ENCODE data around the gene OTOG.
A peak's percentile ranks its signal among the peaks of the same experiment; 100 is the strongest.

Gene OTOG

GRCh38 chr11:17529844-17530185, 17.2 kb upstream of the OTOG start:
- H3K4me3 ChIP-seq (ENCODE audit: low read depth in 1 of 2, low read length in 2 of 2) = no peak overlapping the region
- H3K9me3 ChIP-seq (ENCODE audit: control insufficient read depth in 1 of 2, low read length in 2 of 2) = no peaks in the 10 kb centered on the region
- H3K36me3 ChIP-seq (ENCODE audit: control insufficient read depth in 1 of 2, insufficient read depth in 2 of 2, low read length in 2 of 2) = no peaks in the 10 kb centered on the region
- no peaks in the 10 kb centered on the region for H3K27me3 ChIP-seq (ENCODE audit: low read depth, low read length)
- no peak overlapping the region for H3K27ac ChIP-seq (ENCODE audit: low read length)
- no peaks in the 10 kb centered on the region for H3K4me1 ChIP-seq (ENCODE audit: control insufficient read depth in 1 of 2, insufficient read depth in 2 of 2, low read length in 2 of 2)

DNA sequence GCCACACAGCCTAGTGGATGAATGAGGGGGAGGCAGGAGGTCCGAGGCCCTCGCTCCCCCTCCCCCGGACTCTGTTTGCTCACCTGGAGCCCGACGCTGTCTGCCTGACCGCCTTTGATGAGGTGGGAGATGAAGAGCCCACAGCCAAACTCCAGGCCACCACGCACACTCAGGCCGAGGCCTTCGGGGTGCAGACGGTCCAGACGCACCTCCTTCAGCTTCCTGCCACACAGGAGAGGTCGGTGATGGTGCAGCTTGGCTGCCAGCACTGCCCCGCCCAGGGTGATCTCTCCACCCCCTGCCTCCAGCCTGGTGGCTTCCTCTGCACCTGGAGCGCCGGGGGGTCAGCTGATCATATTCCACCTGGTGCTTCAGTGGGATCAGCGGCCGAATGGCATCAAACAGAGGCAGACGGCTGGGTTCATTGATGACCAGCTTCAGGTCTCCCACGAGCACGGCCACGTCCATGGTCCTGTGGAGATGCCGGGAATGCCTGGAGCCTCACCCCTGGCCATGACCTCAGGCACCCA, 15.9 kb upstream of the OTOG start:
- H3K4me1 ChIP-seq (ENCODE audit: control insufficient read depth in 1 of 2, insufficient read depth in 2 of 2, low read length in 2 of 2) = no peaks in the 10 kb centered on the region
- H3K4me3 ChIP-seq (ENCODE audit: low read depth in 1 of 2, low read length in 2 of 2) = no peak overlapping the region
- H3K9me3 ChIP-seq (ENCODE audit: control insufficient read depth in 1 of 2, low read length in 2 of 2) = no peaks in the 10 kb centered on the region
- H3K27me3 ChIP-seq (ENCODE audit: low read depth, low read length) = no peaks in the 10 kb centered on the region
- no peak overlapping the region for H3K27ac ChIP-seq (ENCODE audit: low read length)
- no peaks in the 10 kb centered on the region for H3K36me3 ChIP-seq (ENCODE audit: control insufficient read depth in 1 of 2, insufficient read depth in 2 of 2, low read length in 2 of 2)

DNA sequence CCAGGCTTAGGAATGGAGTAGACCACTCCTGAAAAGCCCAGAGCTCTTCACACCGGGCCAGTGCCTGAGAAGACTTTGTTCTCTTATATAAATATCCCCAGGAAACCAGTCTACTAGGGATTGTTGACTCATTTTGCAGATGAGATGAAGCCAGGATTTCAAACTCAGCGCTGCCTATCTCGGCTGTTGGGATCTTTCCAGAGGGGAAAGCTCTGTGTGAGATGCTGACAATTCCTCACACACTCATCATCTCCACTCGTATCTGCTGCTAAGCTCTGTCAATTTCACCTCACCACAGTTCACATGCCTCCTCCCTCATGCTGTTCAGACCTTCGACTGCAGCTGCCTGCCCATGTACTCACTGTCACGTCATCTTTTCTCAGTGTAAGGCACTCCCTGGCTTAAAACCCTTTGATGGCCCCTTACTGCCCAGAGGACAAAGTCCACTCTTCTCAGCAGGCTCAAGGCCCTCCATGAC, 15.4 kb upstream of the OTOG start:
- no peak overlapping the region for H3K4me3 ChIP-seq (ENCODE audit: low read depth in 1 of 2, low read length in 2 of 2)
- H3K9me3 ChIP-seq (ENCODE audit: control insufficient read depth in 1 of 2, low read length in 2 of 2) = no peaks in the 10 kb centered on the region
- H3K27me3 ChIP-seq (ENCODE audit: low read depth, low read length) = no peaks in the 10 kb centered on the region
- H3K27ac ChIP-seq (ENCODE audit: low read length) = no peak overlapping the region
- no peaks in the 10 kb centered on the region for H3K4me1 ChIP-seq (ENCODE audit: control insufficient read depth in 1 of 2, insufficient read depth in 2 of 2, low read length in 2 of 2)
- no peaks in the 10 kb centered on the region for H3K36me3 ChIP-seq (ENCODE audit: control insufficient read depth in 1 of 2, insufficient read depth in 2 of 2, low read length in 2 of 2)

GRCh38 chr11:17532784-17533183, 14.3 kb upstream of the OTOG start:
- Histone ChIP-seq H3K27me3 (ENCODE audit: low read depth, low read length) (no peaks in the 10 kb centered on the region), H3K4me1 (ENCODE audit: control insufficient read depth in 1 of 2, insufficient read depth in 2 of 2, low read length in 2 of 2) (no peaks in the 10 kb centered on the region), H3K4me3 (ENCODE audit: low read depth in 1 of 2, low read length in 2 of 2) (no peak overlapping the region), H3K9me3 (ENCODE audit: control insufficient read depth in 1 of 2, low read length in 2 of 2) (no peaks in the 10 kb centered on the region), H3K36me3 (ENCODE audit: control insufficient read depth in 1 of 2, insufficient read depth in 2 of 2, low read length in 2 of 2) (no peaks in the 10 kb centered on the region), H3K27ac (ENCODE audit: low read length) (no peak overlapping the region)

DNA sequence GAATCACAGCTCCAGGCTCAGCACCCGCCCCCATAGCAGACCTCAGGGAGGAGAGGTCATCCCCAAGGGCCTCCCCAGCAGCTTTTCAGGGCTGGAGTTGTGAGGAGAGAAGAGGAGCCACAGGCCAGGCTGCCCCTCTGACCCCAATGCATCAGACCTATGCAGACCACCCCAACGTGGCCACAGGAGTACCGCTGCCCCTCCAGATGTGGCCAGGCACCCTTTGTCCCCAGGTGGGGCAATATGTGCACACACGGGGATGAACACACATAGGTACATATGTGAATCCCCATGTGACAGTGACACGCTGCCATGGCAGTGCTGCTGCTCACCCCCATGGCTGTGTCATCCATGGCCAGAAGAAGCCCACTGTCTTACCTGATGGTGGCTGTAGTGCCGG, 13.7 kb upstream of the OTOG start:
- no peaks in the 10 kb centered on the region for H3K36me3 ChIP-seq (ENCODE audit: control insufficient read depth in 1 of 2, insufficient read depth in 2 of 2, low read length in 2 of 2)
- H3K4me3 ChIP-seq (ENCODE audit: low read depth in 1 of 2, low read length in 2 of 2) = no peak overlapping the region
- H3K27ac ChIP-seq (ENCODE audit: low read length) = no peak overlapping the region
- no peaks in the 10 kb centered on the region for H3K27me3 ChIP-seq (ENCODE audit: low read depth, low read length)
- H3K9me3 ChIP-seq (ENCODE audit: control insufficient read depth in 1 of 2, low read length in 2 of 2) = no peaks in the 10 kb centered on the region
- no peaks in the 10 kb centered on the region for H3K4me1 ChIP-seq (ENCODE audit: control insufficient read depth in 1 of 2, insufficient read depth in 2 of 2, low read length in 2 of 2)

- H3K27me3 ChIP-seq (ENCODE audit: low read depth, low read length) = no peaks in the 10 kb centered on the region
- no peaks in the 10 kb centered on the region for H3K9me3 ChIP-seq (ENCODE audit: control insufficient read depth in 1 of 2, low read length in 2 of 2)
- no peak overlapping the region for H3K4me3 ChIP-seq (ENCODE audit: low read depth in 1 of 2, low read length in 2 of 2)
- no peaks in the 10 kb centered on the region for H3K36me3 ChIP-seq (ENCODE audit: control insufficient read depth in 1 of 2, insufficient read depth in 2 of 2, low read length in 2 of 2)
- no peaks in the 10 kb centered on the region for H3K4me1 ChIP-seq (ENCODE audit: control insufficient read depth in 1 of 2, insufficient read depth in 2 of 2, low read length in 2 of 2)
- no peak overlapping the region for H3K27ac ChIP-seq (ENCODE audit: low read length)
These were observed 13.2 kb upstream of the OTOG start for GRCh38 chr11:17533778-17534415.

DNA sequence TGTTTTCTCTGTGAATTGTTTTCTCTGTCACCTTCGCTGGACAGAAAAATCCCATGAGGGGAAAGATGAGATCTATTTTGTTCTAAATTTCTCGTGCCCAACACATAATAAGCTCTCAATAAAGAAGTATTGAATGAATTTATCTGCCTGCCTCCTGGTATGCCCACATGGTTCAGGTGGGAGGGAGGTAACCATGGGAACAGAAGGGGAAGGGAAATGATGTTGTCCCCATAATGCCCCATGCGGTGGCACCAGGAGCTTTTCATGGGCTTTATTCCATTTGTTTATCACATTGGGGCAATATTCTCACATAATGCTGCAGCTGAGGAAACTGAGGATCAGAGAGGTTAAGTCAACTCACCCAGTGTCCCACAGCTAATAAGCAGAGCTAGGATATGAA, 11.6 kb upstream of the OTOG start:
- H3K9me3 ChIP-seq (ENCODE audit: control insufficient read depth in 1 of 2, low read length in 2 of 2) = no peaks in the 10 kb centered on the region
- H3K4me3 ChIP-seq (ENCODE audit: low read depth in 1 of 2, low read length in 2 of 2) = no peak overlapping the region
- no peaks in the 10 kb centered on the region for H3K36me3 ChIP-seq (ENCODE audit: control insufficient read depth in 1 of 2, insufficient read depth in 2 of 2, low read length in 2 of 2)
- no peaks in the 10 kb centered on the region for H3K27me3 ChIP-seq (ENCODE audit: low read depth, low read length)
- no peak overlapping the region for H3K27ac ChIP-seq (ENCODE audit: low read length)
- no peaks in the 10 kb centered on the region for H3K4me1 ChIP-seq (ENCODE audit: control insufficient read depth in 1 of 2, insufficient read depth in 2 of 2, low read length in 2 of 2)

GRCh38 chr11:17537261-17537660, 9.8 kb upstream of the OTOG start:
- peaks cover 0 to 3% of the 10 kb centered on the region in 2 donors for H3K4me1 ChIP-seq (ENCODE audit: control insufficient read depth in 1 of 2, insufficient read depth in 2 of 2, low read length in 2 of 2)
- no peak overlapping the region for H3K27ac ChIP-seq (ENCODE audit: low read length)
- H3K9me3 ChIP-seq (ENCODE audit: control insufficient read depth in 1 of 2, low read length in 2 of 2) = no peaks in the 10 kb centered on the region
- no peaks in the 10 kb centered on the region for H3K27me3 ChIP-seq (ENCODE audit: low read depth, low read length)
- no peak overlapping the region for H3K4me3 ChIP-seq (ENCODE audit: low read depth in 1 of 2, low read length in 2 of 2)
- H3K36me3 ChIP-seq (ENCODE audit: control insufficient read depth in 1 of 2, insufficient read depth in 2 of 2, low read length in 2 of 2) = no peaks in the 10 kb centered on the region

DNA sequence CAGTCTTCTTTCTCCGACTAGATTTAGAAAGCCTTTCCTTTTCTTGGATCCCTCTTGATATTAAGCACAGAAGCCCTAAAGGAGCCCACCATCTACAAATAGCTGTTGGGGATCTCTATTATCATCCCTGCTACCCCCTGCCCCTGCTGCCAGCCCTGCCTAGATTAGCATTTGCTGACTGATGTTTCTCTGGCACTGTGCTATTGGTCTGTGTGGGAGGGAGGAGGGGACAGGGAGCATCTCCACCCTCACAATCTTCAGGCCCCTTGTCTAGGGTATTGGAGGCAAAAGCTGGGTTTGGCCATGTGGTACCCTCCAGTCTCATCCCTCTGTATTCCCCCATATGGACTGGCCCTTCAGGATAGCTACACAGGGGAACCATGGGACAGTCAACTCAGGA, 9.0 kb upstream of the OTOG start:
- H3K27ac ChIP-seq (ENCODE audit: low read length) = no peak overlapping the region
- H3K4me3 ChIP-seq (ENCODE audit: low read depth in 1 of 2, low read length in 2 of 2) = no peak overlapping the region
- no peaks in the 10 kb centered on the region for H3K9me3 ChIP-seq (ENCODE audit: control insufficient read depth in 1 of 2, low read length in 2 of 2)
- no peaks in the 10 kb centered on the region for H3K36me3 ChIP-seq (ENCODE audit: control insufficient read depth in 1 of 2, insufficient read depth in 2 of 2, low read length in 2 of 2)
- H3K27me3 ChIP-seq (ENCODE audit: low read depth, low read length) = no peaks in the 10 kb centered on the region
- peaks cover 0 to 3% of the 10 kb centered on the region in 2 donors for H3K4me1 ChIP-seq (ENCODE audit: control insufficient read depth in 1 of 2, insufficient read depth in 2 of 2, low read length in 2 of 2)

DNA sequence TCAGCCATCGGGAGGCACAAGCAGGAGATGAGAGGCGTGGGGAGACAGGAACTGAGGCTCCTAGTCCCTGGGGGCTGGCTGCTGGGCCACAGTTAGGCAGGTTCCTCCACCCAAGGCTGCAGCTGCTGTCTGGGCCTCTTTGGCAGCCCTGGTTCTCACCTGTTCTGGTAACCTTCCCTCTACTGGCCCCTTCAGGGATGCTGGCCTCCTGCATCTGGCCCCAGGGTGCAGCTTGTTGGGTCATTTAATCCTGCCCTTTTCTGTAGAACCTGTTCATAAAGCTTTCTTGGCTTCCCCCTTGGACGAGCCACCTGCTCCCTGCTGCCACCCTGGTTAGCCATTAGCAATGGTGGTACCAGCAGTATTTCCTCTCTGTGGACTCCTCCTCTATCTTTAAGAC, 8.3 kb upstream of the OTOG start:
- no peaks in the 10 kb centered on the region for H3K36me3 ChIP-seq (ENCODE audit: control insufficient read depth in 1 of 2, insufficient read depth in 2 of 2, low read length in 2 of 2)
- H3K9me3 ChIP-seq (ENCODE audit: control insufficient read depth in 1 of 2, low read length in 2 of 2) = no peaks in the 10 kb centered on the region
- no peaks in the 10 kb centered on the region for H3K27me3 ChIP-seq (ENCODE audit: low read depth, low read length)
- H3K4me1 ChIP-seq (ENCODE audit: control insufficient read depth in 1 of 2, insufficient read depth in 2 of 2, low read length in 2 of 2) = peaks cover under 1 to 3% of the 10 kb centered on the region in 2 donors
- no peak overlapping the region for H3K4me3 ChIP-seq (ENCODE audit: low read depth in 1 of 2, low read length in 2 of 2)
- no peak overlapping the region for H3K27ac ChIP-seq (ENCODE audit: low read length)

- no peaks in the 10 kb centered on the region for H3K9me3 ChIP-seq (ENCODE audit: control insufficient read depth in 1 of 2, low read length in 2 of 2)
- H3K36me3 ChIP-seq (ENCODE audit: control insufficient read depth in 1 of 2, insufficient read depth in 2 of 2, low read length in 2 of 2) = no peaks in the 10 kb centered on the region
- no peak overlapping the region for H3K4me3 ChIP-seq (ENCODE audit: low read depth in 1 of 2, low read length in 2 of 2)
- peaks cover 3 to 7% of the 10 kb centered on the region in 2 donors for H3K4me1 ChIP-seq (ENCODE audit: control insufficient read depth in 1 of 2, insufficient read depth in 2 of 2, low read length in 2 of 2)
- H3K27me3 ChIP-seq (ENCODE audit: low read depth, low read length) = no peaks in the 10 kb centered on the region
- no peak overlapping the region for H3K27ac ChIP-seq (ENCODE audit: low read length)
These were observed 6.3 kb upstream of the OTOG start for GRCh38 chr11:17540807-17541206.

GRCh38 chr11:17541330-17541885, 5.7 kb upstream of the OTOG start:
- H3K36me3 ChIP-seq (ENCODE audit: control insufficient read depth in 1 of 2, insufficient read depth in 2 of 2, low read length in 2 of 2) = no peaks in the 10 kb centered on the region
- H3K9me3 ChIP-seq (ENCODE audit: control insufficient read depth in 1 of 2, low read length in 2 of 2) = no peaks in the 10 kb centered on the region
- no peaks in the 10 kb centered on the region for H3K27me3 ChIP-seq (ENCODE audit: low read depth, low read length)
- no peak overlapping the region for H3K4me3 ChIP-seq (ENCODE audit: low read depth in 1 of 2, low read length in 2 of 2)
- peaks cover 3 to 7% of the 10 kb centered on the region in 2 donors for H3K4me1 ChIP-seq (ENCODE audit: control insufficient read depth in 1 of 2, insufficient read depth in 2 of 2, low read length in 2 of 2)
- peak overlapping the region; percentile 75 for H3K27ac ChIP-seq (ENCODE audit: low read length)

All from muscle layer of duodenum (tissue), 2 donors.